ENCODE measurements around the gene ZNHIT1. TPM values are rescaled to one million over a fixed set of nuclear protein-coding genes. Genes with fewer than 3 reads are reported as not detected.
"Not testable (repeated sequence)": the region's sequence is repeated elsewhere in the genome, so short reads cannot be mapped to it uniquely, and the experiment has no call there.

The ZNHIT1 gene
- total RNA-seq, 1 experiment from 2014 or later, result 83.3 TPM

DNA sequence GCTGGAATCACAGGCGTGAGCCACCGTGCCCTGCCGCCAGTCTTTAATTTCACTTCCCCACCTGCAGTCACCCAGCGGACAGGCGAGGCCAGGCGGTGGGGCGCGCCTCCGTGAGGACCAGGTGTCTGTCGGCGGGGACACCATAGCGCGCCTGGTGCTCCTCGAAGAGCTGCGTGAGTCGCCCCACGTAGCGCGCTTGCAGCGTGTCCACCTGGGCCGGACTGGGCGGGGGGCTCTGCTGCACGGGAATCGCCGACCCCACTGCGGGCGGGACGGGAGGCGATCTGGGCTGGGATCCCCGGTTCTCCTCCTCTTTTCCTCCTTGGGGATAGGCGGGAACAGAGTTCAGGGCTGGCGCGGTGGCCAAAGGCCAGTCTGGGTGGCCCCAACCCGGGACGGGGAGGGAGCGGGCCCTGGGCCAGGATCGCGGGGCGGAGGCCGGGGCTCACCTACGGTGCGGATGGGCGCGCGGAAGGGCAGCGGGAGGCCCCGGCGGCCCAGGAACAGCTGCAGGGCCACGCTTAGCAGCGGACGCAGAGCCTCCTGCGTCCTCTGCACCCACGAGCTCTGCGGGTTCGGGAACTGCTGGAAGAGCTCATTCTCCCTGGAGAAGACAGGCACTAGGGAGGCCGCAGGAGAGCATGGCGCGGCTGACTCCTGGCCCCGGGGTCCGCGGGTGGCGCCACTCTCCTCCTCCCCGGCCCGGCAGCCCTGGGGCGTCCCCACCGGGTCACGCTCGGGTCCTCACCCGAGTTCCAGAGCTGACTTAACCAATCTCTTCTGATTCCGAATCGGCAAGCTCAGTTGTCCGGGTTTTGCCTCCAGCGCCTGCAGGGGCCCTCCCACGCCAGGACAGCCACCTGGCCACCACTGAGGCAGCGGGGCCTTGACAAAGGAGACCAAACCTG lies 16.0 kb upstream of the ZNHIT1 start:
- Histone ChIP-seq H3K36me3 (replicated peaks; ENCODE audit: control insufficient read depth, insufficient read depth, low read length) (no peaks in the 10 kb centered on the region; the same call in 1 of the 2 replicates), H3K27me3 (ENCODE audit: control insufficient read depth, insufficient read depth, low read length) (peaks cover 13% of the 10 kb centered on the region), H3K4me3 (ENCODE audit: insufficient read depth, low read depth, low read length) (peak overlapping the region; percentile 59)
- peak; percentile 92 for DNase-seq

DNA sequence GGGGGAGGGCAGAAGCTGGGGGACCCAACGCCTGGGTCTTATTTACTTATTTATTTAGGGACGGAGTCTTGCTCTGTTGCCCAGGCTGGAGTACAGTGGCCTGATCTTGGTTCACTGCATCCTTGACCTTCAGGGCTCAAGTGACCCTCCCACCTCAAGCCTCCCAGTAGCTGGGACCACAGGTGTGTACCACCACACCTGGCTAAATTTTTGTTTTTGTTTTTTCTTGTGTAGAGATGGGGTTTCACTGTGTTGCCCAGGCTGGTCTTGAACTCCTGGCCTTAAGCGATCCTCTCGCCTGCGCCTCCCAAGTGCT lies 15.4 kb upstream of the ZNHIT1 start:
- no peak for DNase-seq
- Histone ChIP-seq H3K36me3 (replicated peaks; ENCODE audit: control insufficient read depth, insufficient read depth, low read length) (no peaks in the 10 kb centered on the region; the same call in 1 of the 2 replicates), H3K27me3 (ENCODE audit: control insufficient read depth, insufficient read depth, low read length) (peaks cover 13% of the 10 kb centered on the region), H3K4me3 (ENCODE audit: insufficient read depth, low read depth, low read length) (no peak overlapping the region)

DNA sequence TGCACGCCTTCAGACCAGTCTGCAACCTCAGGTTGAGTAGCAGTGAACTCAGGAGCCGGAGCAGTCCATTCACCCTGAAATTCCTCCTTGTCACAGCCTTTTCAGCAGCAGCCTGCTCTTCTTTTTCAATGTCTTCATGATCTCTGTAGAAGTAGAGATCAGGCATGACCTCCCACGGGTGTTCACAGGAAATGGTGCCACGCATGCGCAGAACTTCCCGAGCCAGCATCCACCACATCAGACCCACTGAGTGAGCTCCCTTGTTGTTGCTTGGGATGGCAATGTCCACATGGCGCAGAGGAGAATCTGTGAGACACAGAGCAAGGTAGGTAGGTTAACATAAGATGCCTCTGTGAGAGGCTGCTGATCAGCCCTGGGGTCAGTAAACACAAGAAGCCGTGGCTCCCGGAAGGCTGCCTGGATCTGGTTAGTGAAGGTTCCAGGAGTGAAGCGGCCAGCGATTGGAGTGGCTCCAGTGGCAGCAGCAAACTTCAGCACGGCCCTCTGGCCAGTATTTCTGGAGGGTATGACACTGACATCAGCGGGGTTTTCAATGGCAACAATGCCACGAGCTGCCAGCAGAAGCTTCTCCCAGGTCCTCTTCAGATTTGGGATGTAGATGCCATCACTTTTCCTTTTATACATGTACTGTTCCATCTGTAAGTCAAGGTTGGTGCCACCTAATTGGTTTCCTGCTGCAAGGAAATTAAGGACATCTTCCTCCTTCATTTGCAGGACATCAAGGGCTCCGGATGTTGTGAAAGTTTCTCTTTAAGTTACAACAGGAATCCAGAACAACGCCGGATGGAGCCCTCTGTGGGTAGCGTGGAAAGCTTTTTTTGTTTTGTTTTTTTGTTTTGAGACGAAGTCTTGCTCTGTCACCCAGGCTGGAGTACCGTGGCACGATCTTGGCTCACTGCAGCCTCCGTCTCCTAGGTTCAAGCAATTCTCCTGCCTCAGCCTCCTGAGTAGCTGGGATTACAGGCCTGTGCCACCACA lies 13.9 kb upstream of the ZNHIT1 start:
- DNase-seq, result not testable (repeated sequence)
- H3K27me3 ChIP-seq (ENCODE audit: control insufficient read depth, insufficient read depth, low read length), result peaks cover 13% of the 10 kb centered on the region

DNA sequence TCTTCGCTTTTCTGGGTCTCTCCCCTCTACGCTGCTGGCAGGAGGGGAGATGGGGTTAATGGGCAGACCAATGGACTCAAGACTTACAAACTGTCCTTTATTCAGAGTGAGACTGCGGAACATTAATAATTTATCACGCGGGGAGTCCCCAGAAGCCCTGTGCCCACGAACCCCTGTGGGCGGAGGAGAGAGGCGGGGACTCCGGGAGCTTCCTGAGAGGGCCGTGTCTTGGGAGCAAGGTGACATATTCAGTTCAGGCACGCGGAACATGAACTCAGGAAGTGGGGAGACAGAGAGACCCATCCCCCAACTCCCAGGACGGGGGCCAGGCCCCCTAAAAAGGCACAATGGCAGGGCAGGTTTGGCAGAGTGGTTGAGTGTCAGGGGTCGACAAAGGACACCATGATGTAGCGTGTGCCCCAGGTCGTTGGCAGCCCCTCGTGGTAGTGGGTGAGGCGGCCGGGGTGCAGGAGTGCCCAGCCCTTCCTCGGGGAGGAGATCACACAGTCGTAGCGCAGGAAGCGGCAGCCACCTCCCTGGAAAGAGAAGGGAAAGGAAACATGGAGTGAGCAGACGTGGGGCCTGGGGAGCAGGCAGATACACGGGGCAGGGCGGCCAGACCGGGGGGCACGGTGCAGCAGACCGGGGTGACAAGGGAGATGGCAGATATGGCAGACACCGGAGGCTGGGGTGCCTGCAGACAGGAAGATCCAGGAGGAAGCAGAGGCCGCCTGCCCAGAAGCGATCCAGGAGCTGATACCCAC lies 11.9 kb upstream of the ZNHIT1 start:
- Histone ChIP-seq H3K4me3 (ENCODE audit: insufficient read depth, low read depth, low read length) (no peak overlapping the region), H3K27me3 (ENCODE audit: control insufficient read depth, insufficient read depth, low read length) (peaks cover 13% of the 10 kb centered on the region), H3K36me3 (replicated peaks; ENCODE audit: control insufficient read depth, insufficient read depth, low read length) (no peaks in the 10 kb centered on the region; the same call in 1 of the 2 replicates)
- peak; percentile 41 for DNase-seq

More for the DNA sequence above, 13.9 kb upstream of the ZNHIT1 start:
- H3K36me3 ChIP-seq (replicated peaks; ENCODE audit: control insufficient read depth, insufficient read depth, low read length); H3K4me3 ChIP-seq (ENCODE audit: insufficient read depth, low read depth, low read length): not testable (repeated sequence)

DNA sequence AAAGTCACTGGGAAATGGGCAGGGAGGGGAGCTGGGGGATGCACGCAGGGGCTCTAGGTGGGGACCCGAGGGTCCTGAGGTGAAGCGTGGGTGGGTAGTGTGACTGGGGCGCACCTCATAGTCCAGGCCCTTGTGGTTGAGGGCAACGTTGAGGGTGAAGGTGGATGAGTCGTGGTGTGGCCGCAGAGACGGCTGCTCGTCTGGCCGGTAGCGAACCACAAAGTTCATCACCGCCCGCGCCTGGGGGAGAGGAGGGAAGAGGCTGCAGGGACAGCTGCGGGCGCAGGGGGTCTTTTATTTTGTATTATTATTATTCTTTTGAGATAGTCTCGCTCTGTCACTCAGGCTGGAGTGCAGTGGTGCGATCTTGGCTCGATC lies 11.3 kb upstream of the ZNHIT1 start:
- DNase-seq, result no peak
- Histone ChIP-seq H3K36me3 (replicated peaks; ENCODE audit: control insufficient read depth, insufficient read depth, low read length) (no peaks in the 10 kb centered on the region; the same call in 1 of the 2 replicates), H3K27me3 (ENCODE audit: control insufficient read depth, insufficient read depth, low read length) (peaks cover 12% of the 10 kb centered on the region), H3K4me3 (ENCODE audit: insufficient read depth, low read depth, low read length) (no peak overlapping the region)

DNA sequence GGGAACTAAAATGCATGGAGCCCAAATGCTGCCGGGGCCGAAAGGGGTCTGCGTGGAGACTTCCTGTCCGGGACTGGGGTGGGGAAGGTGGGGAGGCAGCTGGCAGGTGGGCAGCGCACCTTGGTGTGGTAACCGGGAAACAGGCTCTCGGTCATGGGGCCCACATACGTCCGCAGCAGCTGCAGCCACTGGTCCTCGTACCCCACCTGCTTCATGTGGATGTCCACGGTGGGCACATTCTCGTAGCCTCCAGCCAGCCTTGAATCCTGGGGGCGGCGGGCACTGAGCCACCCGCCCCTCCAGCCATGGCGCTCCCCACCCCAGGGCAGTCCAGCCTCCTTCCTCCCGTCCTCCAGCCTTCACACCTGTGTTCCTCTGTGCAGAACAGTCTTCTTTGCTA lies 10.5 kb upstream of the ZNHIT1 start:
- Histone ChIP-seq H3K27me3 (ENCODE audit: control insufficient read depth, insufficient read depth, low read length) (peaks cover 4% of the 10 kb centered on the region), H3K4me3 (ENCODE audit: insufficient read depth, low read depth, low read length) (no peak overlapping the region), H3K36me3 (replicated peaks; ENCODE audit: control insufficient read depth, insufficient read depth, low read length) (no peaks in the 10 kb centered on the region; the same call in 1 of the 2 replicates)
- peak; percentile 48 for DNase-seq

DNA sequence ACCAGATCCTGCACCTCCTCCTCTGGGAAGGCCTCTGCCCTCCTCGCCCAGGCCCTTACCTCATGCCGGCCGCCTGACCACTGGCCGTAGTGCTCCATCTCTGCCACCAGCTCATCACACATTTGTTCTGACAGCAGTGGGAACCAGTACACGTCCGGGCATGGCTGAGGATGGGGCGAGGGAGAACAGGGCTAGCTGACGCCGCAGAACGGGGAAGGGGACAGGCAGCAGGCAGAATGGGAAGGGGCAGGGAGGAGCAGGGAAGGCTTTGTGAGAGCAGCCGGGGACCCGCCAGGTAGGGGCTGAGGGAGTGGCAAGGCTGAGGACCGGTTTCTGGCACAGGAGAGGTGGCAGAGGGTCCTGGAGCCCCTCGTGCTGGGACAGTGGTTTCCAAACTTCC lies 9.2 kb upstream of the ZNHIT1 start:
- Histone ChIP-seq H3K36me3 (replicated peaks; ENCODE audit: control insufficient read depth, insufficient read depth, low read length) (no peaks in the 10 kb centered on the region; the same call in 1 of the 2 replicates), H3K4me3 (ENCODE audit: insufficient read depth, low read depth, low read length) (no peak overlapping the region), H3K27me3 (ENCODE audit: control insufficient read depth, insufficient read depth, low read length) (no peaks in the 10 kb centered on the region)
- peak; percentile 36 for DNase-seq

DNA sequence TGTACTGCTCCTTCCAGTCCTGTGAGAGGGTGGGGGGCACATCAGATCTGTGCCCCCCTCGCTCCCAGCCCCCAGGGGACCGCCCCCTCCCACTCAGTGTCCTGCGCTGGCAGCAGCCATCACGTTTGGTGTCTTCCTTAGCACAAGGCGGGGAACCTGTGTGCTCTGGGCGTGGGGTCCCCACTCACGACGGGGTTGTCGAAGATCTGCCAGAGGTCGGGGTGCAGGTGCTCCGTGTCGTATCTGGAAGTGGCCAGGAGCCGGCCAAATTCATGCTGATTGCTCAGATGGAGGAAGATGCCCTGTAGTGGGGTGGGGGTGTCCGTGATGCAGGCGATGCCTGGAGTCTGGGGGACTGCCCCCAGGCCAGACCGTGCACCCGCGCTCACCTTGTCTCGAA lies 7.8 kb upstream of the ZNHIT1 start:
- peak; percentile 48 for DNase-seq
- peaks cover 2% of the 10 kb centered on the region for H3K36me3 ChIP-seq (replicated peaks; ENCODE audit: control insufficient read depth, insufficient read depth, low read length)
- H3K27me3 ChIP-seq (ENCODE audit: control insufficient read depth, insufficient read depth, low read length), result no peaks in the 10 kb centered on the region
- H3K4me3 ChIP-seq (ENCODE audit: insufficient read depth, low read depth, low read length), result no peak overlapping the region

DNA sequence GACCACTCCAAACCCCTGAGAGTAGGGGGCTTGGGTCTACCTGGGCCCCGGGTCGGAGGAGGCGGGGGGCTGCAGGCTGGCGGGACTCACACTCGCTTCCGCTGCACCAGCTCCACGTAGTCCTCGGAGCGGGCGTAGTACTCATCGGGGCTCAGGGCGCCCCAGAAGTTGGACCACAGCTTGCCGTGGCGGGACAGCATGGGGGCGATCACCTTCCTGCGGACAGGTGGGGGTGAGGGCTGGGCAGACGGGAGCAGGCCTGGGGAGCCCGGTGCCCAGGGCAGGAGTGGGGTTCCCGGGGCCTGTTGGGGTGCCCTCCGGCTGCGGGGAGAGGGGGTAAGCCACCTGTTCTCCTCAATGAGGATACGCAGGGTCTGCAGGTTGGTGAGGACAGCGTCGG lies 6.5 kb upstream of the ZNHIT1 start:
- peaks cover 2% of the 10 kb centered on the region for H3K36me3 ChIP-seq (replicated peaks; ENCODE audit: control insufficient read depth, insufficient read depth, low read length)
- no peaks in the 10 kb centered on the region for H3K27me3 ChIP-seq (ENCODE audit: control insufficient read depth, insufficient read depth, low read length)
- DNase-seq, result no peak
- H3K4me3 ChIP-seq (ENCODE audit: insufficient read depth, low read depth, low read length), result no peak overlapping the region

DNA sequence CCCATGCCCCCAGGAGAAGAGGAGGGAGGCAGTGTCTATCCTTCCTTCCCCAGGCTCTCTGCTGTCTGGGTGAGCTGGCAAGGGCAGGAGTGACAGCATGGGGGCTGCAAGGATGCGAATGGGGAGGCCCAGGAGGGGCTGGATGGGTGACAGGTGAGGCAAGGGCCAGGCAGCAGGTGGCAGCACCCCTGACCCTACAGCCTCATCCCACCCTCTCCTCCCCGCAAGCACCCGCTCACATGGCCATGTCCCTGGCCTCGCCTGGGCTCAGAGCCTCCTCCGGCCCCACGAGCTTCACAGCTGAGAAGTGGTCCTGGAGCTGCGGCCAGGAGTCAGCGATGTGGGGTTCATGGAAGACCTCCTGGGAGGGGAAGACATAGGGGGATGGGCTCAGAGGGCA lies 6.0 kb upstream of the ZNHIT1 start:
- Histone ChIP-seq H3K36me3 (replicated peaks; ENCODE audit: control insufficient read depth, insufficient read depth, low read length) (peaks cover 2% of the 10 kb centered on the region), H3K4me3 (ENCODE audit: insufficient read depth, low read depth, low read length) (no peak overlapping the region), H3K27me3 (ENCODE audit: control insufficient read depth, insufficient read depth, low read length) (no peaks in the 10 kb centered on the region; the same call in 1 of the 2 replicates)
- peak; percentile 75 for DNase-seq

DNA sequence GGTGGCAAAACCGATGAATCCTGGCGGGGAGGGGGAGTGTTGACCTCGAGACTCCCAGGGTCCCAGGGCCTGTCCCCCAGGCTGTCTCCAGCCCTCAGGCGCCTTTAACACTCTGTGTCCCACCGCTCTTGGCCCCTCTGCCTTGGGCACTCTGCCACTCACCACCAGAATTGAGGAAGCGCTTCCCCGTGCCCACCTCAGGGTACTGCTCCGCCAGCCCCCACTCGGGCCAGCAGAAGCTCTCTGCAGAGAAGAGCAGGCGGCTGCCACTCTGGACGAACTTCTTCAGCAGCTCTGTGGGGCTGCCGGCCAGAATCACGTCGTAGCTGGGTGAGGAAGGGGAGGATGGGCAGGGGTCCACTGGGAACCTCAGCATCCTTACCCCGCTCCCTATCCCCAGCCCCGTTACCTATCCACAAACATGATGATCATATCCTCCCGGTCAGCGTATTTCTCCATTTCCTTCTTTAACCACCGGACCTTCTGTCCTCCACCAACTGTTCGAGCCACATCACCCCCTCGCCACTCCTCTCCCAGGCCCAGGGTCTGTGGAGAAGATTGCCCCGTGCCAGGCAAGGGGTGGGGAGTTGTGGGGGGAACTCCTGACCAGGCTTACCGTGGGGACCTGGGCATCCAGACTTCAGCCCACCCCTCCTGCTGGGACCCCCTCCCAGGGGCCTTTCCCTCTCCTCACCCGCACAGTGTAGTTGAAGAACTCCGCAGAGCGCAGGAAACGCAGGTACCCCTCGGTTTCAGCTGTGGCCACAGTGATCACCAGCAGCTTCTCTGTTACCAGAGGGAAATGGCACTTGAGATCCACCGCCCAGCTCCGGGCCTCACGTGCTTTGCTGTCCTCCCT lies 1.7 kb upstream of the ZNHIT1 start:
- H3K4me3 ChIP-seq (ENCODE audit: insufficient read depth, low read depth, low read length), result peak overlapping the region; percentile 76

DNA sequence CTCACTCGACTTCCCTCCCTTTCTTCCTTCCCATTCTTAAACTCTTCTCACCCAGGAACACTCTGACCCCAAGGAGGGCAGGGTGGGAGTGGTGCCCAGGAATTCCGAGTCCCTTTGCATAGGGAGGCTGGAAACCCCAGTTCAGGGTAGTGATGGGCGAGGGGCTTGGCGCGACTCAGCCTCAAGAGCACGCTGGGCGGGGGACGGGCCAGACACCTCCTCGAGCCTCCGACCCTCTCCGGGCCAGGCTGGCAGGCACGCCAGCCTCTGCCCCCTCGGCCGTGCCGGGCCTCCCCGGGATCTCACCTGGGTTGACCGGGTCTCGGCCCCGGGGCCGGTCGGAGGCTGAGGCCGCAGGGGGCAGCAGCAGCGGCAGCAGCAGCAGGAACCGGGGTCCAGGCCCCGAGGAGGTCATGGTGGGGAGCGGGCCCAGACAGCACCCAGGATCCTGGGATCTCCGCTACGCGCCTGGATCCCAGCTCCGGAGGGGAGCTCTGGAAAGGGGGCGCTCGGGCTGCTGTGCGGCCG lies 1.0 kb upstream of the ZNHIT1 start:
- peak overlapping the region; percentile 76 for H3K4me3 ChIP-seq (ENCODE audit: insufficient read depth, low read depth, low read length)
- DNase-seq, result no peak

More for the DNA sequence above, 1.7 kb upstream of the ZNHIT1 start:
- H3K27me3 ChIP-seq (ENCODE audit: control insufficient read depth, insufficient read depth, low read length), result no peaks in the 10 kb centered on the region; the same call in 1 of the 2 replicates
- DNase-seq, result peak; percentile 75
- peaks cover 2% of the 10 kb centered on the region for H3K36me3 ChIP-seq (replicated peaks; ENCODE audit: control insufficient read depth, insufficient read depth, low read length)

More for the DNA sequence above, 1.0 kb upstream of the ZNHIT1 start:
- no peaks in the 10 kb centered on the region; the same call in 1 of the 2 replicates for H3K27me3 ChIP-seq (ENCODE audit: control insufficient read depth, insufficient read depth, low read length)
- H3K36me3 ChIP-seq (replicated peaks; ENCODE audit: control insufficient read depth, insufficient read depth, low read length), result peaks cover 2% of the 10 kb centered on the region
